ENCODE measurements around the gene KTN1. TPM values are rescaled to one million over a fixed set of nuclear protein-coding genes. Genes with fewer than 3 reads are reported as not detected.

Gene KTN1
- polyA plus RNA-seq, 1 donor: 159 TPM

GRCh38 chr14:55667801-55668200, 87.8 kb downstream of the KTN1 start:
- DNase-seq (ENCODE audit: low read depth): no peak

- DNase-seq (ENCODE audit: low read depth): no peak
These were observed 91.6 kb downstream of the KTN1 start for GRCh38 chr14:55671641-55672040.

DNA sequence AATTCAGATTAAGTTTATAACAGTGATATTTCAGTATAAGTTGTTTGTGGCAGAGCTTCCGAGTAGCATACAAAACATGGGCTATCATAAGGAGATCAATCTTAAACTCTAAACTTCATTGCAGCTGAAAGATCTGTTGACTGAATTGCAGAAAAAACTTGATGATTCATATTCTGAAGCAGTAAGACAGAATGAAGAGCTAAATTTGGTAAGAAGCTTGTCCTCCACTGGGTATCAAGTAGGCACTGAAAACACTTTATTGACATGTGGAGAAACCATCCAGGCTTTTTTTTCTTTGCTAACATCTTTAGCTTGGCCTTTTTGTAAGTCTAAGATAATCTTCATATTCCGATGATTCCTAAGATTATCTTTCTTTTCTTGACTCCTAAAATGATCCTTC, 93.0 kb downstream of the KTN1 start:
- no peak for DNase-seq (ENCODE audit: low read depth)

GRCh38 chr14:55681096-55681495, 101.1 kb downstream of the KTN1 start:
- DNase-seq (ENCODE audit: low read depth): no peak

- DNase-seq (ENCODE audit: low read depth): no peak
These were observed 105.1 kb downstream of the KTN1 start for GRCh38 chr14:55684956-55685584.

DNA sequence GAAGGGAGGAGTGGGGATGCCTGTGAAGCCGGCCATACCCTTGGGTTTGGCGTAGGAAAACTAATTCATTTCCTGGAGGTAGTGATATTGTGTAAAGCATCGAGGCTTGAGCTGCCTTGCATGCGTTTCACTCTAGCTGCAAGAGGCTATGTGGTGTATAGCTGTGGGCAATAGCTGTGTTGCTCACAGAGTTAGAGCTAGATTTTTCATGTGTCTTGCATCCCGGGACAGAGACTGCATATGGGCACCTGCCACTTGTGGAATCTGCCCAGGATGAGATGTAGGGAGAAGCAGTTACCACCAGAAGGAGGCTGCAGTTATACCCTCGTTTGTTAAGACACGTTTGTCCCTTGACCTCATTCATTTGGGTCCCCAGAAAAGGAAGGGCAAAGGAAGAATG, 106.7 kb downstream of the KTN1 start:
- no peak for DNase-seq (ENCODE audit: low read depth)

DNA sequence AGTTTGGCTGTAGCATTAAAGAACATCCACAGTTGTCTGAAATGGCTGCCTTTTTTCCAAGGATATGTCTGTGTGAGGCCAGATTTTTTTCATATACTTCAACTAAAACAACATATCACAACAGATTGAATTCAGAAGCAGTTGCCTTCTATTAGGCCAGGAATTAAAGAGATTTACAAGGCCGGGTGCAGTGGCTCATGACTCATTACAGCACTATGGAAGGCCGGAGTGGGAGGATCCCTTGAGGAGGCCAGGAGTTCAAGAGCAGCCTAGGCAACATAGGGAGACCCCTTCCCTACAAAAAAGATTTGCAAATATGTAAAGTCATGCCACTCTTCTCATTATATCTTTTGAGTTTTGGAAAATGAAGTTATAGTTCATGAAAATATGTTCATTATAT, 108.6 kb downstream of the KTN1 start:
- DNase-seq (ENCODE audit: low read depth): no peak

DNA sequence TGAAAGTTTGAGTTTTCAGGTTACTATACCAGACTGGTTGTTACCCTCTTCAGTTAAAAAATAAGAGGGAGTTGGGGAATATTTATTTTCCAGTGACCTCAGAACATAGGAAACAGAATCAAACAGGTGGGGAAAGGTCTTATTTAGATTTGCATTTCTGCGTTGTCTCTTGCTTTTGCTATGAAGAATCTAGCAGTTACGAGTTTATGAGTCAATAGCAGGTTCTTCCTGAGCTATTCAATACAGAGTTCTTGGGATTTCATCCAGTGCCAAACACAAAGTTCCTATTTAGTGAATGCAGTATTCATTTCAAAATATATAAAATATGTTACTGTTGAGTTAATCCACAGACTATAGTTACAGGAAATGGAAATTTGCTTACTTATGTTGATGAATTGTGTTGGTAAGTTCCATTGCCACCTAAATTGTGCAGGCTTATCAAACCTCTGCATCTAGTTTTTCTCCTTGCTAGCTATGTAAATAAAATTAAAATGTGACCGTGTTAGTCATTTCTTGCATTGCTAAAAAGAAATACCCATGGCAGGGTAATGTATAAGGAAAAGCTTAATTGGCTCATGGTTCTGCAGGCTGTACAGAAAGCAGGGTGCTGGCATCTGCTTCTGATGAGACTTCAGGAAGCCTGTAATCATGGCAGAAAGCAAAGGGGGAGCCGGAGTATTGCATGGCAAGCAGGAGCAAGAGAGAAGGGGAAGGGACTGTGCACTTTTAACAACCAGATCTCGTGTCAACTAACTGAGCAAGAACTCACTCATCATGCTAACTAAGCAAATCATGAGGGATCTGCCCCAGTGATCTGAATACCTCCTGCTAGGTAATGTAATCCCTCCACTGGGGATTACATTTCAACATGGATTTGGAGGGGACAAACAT, 110.2 kb downstream of the KTN1 start:
- DNase-seq (ENCODE audit: low read depth): no peak

- no peak for DNase-seq (ENCODE audit: low read depth)
These were observed 111.7 kb downstream of the KTN1 start for GRCh38 chr14:55691659-55692058.

- DNase-seq (ENCODE audit: low read depth): no peak
These were observed 113.9 kb downstream of the KTN1 start for GRCh38 chr14:55693904-55694303.

DNA sequence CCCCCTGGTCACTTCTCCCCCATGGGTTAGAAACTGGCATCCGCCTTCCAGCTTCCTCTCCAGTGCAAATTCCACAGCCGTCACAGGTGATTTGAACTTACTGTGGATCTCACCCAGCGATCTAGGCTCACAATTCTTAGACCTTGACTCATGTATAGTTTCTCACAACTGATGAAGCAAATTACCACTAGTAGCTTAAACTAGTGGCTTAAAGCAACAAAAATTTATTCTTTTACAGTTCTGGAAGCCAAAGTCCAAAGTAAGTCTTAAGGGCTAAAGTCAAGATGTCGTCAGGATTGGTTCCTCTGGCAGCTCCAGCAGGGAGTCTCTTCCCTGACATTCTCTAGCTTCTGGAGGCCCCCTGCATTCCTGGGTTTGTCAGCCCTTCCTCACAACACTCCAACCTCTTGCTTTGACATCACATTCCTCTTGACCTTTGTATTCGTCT, 117.4 kb downstream of the KTN1 start:
- no peak for DNase-seq (ENCODE audit: low read depth)

DNA sequence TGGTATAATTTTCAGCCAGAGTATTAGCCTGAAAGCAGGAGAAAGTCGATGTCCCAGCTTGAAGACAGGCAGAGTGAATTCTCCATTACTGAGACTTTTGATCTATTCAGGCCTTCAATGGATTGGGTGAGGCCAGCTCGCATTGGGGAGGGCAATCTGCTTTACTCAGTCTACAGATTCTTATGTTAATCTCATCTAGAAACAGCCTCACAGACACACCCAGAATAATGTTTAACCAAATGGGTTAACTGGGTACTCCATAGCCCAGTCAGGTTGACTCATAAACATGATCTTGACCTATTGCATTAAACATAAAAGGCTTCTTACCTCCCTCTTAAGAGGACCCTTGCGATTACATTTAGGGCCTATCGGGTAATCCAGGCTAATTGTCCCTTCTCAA, 118.0 kb downstream of the KTN1 start:
- DNase-seq (ENCODE audit: low read depth): no peak

DNA sequence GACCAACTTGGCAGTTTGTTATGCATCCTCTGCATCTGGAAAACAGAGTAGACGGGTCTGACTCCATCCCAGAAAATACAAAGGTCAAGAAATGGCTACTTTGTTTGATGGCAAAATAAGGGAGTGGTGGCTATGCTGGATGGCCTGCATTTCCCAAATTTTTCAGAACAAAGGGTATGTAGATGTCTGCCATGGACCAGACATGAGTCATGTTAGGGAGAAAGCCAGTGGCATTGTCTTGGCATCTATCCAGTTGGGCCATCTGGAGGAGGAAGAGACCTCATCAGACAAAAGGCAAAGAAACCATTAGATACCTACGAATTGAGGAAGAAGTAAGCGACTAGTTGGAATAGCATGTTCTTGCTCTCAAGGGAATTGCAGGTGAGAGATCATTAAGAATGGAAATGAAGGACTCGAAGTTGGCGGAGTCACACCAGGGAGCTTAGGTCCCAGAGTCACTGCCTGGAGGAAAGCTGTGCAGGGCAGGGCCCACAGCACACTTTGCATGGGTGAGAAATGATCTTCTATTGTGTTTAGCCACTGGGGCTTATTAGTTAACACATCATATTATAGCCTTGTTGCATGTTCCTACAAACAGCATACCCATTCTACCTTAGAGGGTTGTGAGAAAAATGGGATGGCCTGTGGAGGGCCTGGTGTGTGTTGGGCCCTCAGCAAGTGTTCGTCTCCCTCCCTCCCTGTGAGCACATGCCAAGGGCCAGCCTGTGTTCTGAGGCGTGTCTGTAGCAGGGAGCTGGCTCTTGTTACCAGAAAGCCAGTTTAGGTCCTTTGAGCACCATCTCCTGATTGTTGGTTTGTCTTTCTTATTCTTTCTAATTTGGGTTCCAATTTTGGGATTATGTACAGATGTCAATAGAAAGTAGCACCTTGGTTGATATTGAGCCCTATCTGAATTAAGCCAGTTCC, 119.4 kb downstream of the KTN1 start:
- no peak for DNase-seq (ENCODE audit: low read depth)

- no peak for DNase-seq (ENCODE audit: low read depth)
These were observed 121.6 kb downstream of the KTN1 start for GRCh38 chr14:55701638-55702037.

- no peak for DNase-seq (ENCODE audit: low read depth)
These were observed 122.5 kb downstream of the KTN1 start for GRCh38 chr14:55702511-55702910.

GRCh38 chr14:55704654-55705053, 124.6 kb downstream of the KTN1 start:
- DNase-seq (ENCODE audit: low read depth): no peak

GRCh38 chr14:55705651-55706364, 125.8 kb downstream of the KTN1 start:
- no peak for DNase-seq (ENCODE audit: low read depth)

GRCh38 chr14:55706365-55706684, 126.3 kb downstream of the KTN1 start:
- no peak for DNase-seq (ENCODE audit: low read depth)

DNA sequence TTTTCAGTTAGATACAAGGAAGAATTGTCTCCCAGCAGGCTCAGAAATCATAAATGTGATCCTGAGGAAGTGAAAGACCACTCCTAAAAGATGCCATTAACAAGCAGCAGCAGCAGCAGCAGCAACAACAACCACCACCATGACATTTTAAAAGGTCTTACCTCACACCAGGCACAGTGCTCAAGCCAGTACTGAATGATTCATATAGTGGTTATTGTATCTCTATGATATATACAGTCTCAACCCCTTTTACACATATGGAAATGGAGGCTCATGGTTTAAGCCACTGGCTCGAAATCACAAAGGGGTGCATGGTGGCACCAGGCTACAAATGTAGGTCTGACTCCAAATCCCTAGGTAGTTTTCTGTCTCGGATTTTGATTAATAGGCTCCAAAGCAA, 126.9 kb downstream of the KTN1 start:
- DNase-seq (ENCODE audit: low read depth): no peak

DNA sequence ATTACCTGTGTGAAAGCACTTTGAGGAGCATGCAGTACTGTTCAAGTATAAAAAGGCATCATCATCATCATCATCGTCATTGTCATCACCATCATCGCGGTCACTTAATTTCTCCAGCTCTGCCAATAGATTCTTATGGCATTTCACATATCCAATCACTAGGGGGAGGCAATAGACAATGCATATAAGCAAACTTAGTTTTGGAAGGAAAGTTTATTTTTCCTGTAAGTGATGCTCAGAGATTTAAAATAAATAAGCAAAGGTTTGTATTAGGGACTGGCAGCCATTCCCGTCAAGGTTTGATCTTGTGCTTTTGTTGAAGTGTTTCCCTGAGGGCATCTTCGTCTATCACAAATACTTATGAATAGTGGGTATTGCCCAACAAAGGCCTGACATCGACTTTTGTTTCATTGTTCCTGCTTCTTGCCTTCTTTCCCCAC, 127.4 kb downstream of the KTN1 start:
- no peak for DNase-seq (ENCODE audit: low read depth)

- no peak for DNase-seq (ENCODE audit: low read depth)
These were observed 130.6 kb downstream of the KTN1 start for GRCh38 chr14:55710506-55711041.
